ENCODE results near the gene TACR2. TPM values are rescaled to one million over a fixed set of nuclear protein-coding genes. Genes with fewer than 3 reads are reported as not detected.

Gene TACR2
- total RNA-seq, 2 donors from 2014 or later, result 0.27 TPM; not detected in 1

DNA sequence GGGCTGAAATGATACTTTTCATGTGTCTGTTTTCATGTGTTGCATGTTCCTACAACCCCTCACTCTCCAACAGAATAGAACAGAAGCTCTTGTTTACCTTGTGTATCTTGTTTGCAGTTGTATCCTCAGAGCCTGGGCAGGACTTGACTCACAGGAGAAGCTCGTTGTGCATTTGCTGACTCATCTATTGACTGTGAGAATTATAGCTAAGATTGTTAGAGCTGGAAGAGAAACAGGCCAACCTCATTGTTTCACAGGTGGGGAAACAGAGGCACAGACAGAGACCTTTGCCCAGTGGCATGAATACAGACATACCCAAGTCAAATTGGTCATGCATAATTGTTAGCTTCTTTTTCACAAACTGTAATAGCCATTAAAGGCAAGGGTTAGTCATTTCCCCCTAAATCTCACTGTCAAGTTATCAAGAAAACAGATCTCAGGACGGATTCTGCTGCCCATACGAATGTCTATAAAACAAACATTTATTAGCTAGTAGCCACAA lies 30.0 kb upstream of the TACR2 start:
- ATAC-seq (ENCODE audit: insufficient number of reproducible peaks, low FRiP score, low read depth) (no peak), DNase-seq (ENCODE audit: low spot score) (no peak)
- Histone ChIP-seq H3K4me3 (no peak overlapping the region), H3K36me3 (no peaks in the 10 kb centered on the region), H3K4me1 (ENCODE audit: control insufficient read depth in 1 of 2, low read depth in 2 of 2) (peaks cover 0 to 6% of the 10 kb centered on the region in 2 donors), H3K27ac (no peak overlapping the region), H3K9me3 (no peaks in the 10 kb centered on the region), H3K27me3 (replicated peaks; ENCODE audit: insufficient read depth) (no peaks in the 10 kb centered on the region)
- TF ChIP-seq, protein P1, sequence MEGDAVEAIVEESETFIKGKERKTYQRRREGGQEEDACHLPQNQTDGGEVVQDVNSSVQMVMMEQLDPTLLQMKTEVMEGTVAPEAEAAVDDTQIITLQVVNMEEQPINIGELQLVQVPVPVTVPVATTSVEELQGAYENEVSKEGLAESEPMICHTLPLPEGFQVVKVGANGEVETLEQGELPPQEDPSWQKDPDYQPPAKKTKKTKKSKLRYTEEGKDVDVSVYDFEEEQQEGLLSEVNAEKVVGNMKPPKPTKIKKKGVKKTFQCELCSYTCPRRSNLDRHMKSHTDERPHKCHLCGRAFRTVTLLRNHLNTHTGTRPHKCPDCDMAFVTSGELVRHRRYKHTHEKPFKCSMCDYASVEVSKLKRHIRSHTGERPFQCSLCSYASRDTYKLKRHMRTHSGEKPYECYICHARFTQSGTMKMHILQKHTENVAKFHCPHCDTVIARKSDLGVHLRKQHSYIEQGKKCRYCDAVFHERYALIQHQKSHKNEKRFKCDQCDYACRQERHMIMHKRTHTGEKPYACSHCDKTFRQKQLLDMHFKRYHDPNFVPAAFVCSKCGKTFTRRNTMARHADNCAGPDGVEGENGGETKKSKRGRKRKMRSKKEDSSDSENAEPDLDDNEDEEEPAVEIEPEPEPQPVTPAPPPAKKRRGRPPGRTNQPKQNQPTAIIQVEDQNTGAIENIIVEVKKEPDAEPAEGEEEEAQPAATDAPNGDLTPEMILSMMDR (IDR thresholded peaks at IDR 0.05), result no peak

DNA sequence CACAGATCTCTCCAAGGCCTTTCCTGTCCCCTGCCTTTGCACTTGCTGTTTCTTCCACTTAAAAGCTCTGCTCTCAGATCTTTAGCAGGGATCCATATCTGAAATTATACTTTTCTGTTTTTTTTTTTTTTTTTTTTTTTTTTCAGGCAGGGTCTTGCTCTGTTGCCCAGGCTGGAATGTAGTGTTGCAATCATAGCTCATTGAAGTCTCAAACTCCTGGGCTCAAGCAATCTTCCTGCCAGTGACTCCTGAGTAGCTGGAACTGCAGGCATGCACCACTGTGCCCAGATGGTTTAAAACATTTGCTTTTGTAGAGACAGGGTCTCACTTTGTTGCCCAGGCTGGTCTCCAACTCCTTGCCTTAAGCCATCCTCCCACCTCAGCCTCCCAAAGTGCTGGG lies 29.5 kb upstream of the TACR2 start:
- Histone ChIP-seq H3K27ac (no peak overlapping the region), H3K9me3 (no peaks in the 10 kb centered on the region), H3K36me3 (no peaks in the 10 kb centered on the region), H3K27me3 (replicated peaks; ENCODE audit: insufficient read depth) (no peaks in the 10 kb centered on the region), H3K4me1 (ENCODE audit: control insufficient read depth in 1 of 2, low read depth in 2 of 2) (peaks cover 0 to 1% of the 10 kb centered on the region in 2 donors), H3K4me3 (no peak overlapping the region)
- no peak for DNase-seq (ENCODE audit: low spot score)
- TF ChIP-seq, protein P1 (IDR thresholded peaks at IDR 0.05), result no peak
- ATAC-seq (ENCODE audit: insufficient number of reproducible peaks, low FRiP score, low read depth), result no peak

DNA sequence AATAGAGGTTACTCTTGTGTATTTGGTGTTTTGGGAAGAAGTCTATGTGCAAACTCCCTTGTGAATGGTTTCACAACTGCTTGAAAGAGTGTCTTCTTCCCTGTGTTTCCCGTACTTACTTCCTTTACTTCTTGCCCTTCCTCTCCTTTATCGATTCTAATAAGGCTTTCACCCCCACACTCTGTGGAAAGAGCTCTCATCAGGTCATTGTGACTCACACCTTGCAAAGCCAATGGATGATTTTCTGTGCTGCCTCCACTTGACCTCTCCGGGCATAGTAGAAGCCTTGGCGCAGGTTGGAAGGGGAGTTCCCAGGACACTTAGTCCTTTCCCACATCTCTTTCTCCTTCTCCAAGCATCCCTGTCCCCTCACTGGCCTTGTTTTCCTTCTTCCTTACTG lies 28.3 kb upstream of the TACR2 start:
- TF ChIP-seq, protein P1 (IDR thresholded peaks at IDR 0.05), result no peak
- ATAC-seq (ENCODE audit: insufficient number of reproducible peaks, low FRiP score, low read depth) (no peak), DNase-seq (ENCODE audit: low spot score) (no peak)
- no peaks in the 10 kb centered on the region for H3K27me3 ChIP-seq (replicated peaks; ENCODE audit: insufficient read depth)
- H3K4me3 ChIP-seq, result no peak overlapping the region
- H3K27ac ChIP-seq, result no peak overlapping the region
- H3K9me3 ChIP-seq, result no peaks in the 10 kb centered on the region
- no peaks in the 10 kb centered on the region for H3K36me3 ChIP-seq
- H3K4me1 ChIP-seq (ENCODE audit: control insufficient read depth in 1 of 2, low read depth in 2 of 2), result peaks cover 0 to 1% of the 10 kb centered on the region in 2 donors

DNA sequence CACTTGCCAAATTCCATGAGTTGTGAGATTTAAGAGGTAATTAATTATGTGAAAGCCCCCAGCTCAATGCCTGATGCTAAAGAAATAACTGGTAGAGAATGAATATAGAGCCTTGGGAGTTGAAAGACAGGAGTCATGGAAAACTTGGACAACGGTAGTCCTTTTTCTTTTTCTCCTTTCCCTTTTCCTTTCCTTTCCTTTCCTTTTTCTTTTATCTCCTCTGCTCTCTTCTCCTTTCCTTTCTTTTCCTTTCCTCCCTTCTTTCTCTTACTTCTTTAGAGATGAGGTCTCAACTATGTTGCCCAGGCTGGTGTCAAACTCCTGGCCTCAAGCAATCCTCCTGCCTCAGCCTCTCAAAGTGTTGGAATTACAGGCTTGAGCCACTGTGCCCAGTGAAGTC lies 26.6 kb upstream of the TACR2 start:
- ATAC-seq (ENCODE audit: insufficient number of reproducible peaks, low FRiP score, low read depth) (no peak), DNase-seq (ENCODE audit: low spot score) (no peak)
- no peak overlapping the region for H3K27ac ChIP-seq
- H3K4me3 ChIP-seq, result no peak overlapping the region
- H3K9me3 ChIP-seq, result no peaks in the 10 kb centered on the region
- TF ChIP-seq, protein P1 (IDR thresholded peaks at IDR 0.05), result no peak
- no peaks in the 10 kb centered on the region for H3K27me3 ChIP-seq (replicated peaks; ENCODE audit: insufficient read depth)
- H3K4me1 ChIP-seq (ENCODE audit: control insufficient read depth in 1 of 2, low read depth in 2 of 2), result peaks cover 3 to 14% of the 10 kb centered on the region in 2 donors
- no peaks in the 10 kb centered on the region for H3K36me3 ChIP-seq

DNA sequence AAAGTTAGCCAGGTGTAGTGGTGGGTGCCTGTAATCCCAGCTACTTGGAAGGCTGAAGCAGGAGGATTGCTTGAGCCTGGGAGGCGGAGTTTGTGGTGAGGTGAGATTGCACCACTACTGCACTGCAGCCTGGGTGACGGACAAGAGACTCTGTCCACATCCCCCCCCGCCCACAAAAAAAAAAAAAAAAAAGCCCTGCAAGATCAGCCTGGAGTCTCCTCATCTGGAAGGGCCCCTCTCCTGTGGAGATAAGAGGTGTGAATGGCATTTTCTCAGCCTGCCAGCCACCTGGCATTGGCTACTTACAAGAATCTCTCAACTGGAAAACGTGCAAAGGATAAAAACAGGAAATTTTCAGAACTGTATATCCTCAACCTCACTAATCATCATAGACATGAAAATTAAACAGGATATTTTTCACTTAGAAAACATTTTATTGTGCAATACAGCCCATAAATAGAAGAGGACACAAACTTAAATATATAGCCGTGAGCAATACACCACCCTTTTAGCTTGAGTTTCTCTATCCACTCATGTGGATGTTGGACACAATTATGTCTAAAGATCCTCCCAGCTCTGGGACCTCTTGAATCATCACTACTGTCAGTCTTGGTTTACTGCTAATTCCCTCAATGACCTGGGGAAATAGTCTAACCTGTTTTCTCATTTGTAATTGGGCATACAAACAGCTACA lies 23.2 kb upstream of the TACR2 start:
- H3K9me3 ChIP-seq, result no peaks in the 10 kb centered on the region
- no peak overlapping the region for H3K4me3 ChIP-seq
- DNase-seq (ENCODE audit: low spot score) (no peak), ATAC-seq (ENCODE audit: insufficient number of reproducible peaks, low FRiP score, low read depth) (no peak)
- H3K4me1 ChIP-seq (ENCODE audit: control insufficient read depth in 1 of 2, low read depth in 2 of 2), result peaks cover 3 to 15% of the 10 kb centered on the region in 2 donors
- TF ChIP-seq, protein P1 (IDR thresholded peaks at IDR 0.05), result no peak
- no peak overlapping the region for H3K27ac ChIP-seq
- no peaks in the 10 kb centered on the region for H3K27me3 ChIP-seq (replicated peaks; ENCODE audit: insufficient read depth)
- H3K36me3 ChIP-seq, result no peaks in the 10 kb centered on the region
